Stimulated activated CD4-positive, alpha-beta T cell treated with anti-CD3 and anti-CD28 coated beads, TNF-alpha, amount 100 ng/mL, for 48 hours (primary cell): ENCODE data around the gene IFT81.
"Not testable (repeated sequence)": the region's sequence is repeated elsewhere in the genome, so short reads cannot be mapped to it uniquely, and the experiment has no call there.

Experiments
- DNase-seq, 3 donors: peaks; one replicate each; pipeline ENCODE4 v3.0.0-alpha.2; 2020; ENCODE audit warnings: low read depth in 3 of 3

IFT81 gene, protein sequence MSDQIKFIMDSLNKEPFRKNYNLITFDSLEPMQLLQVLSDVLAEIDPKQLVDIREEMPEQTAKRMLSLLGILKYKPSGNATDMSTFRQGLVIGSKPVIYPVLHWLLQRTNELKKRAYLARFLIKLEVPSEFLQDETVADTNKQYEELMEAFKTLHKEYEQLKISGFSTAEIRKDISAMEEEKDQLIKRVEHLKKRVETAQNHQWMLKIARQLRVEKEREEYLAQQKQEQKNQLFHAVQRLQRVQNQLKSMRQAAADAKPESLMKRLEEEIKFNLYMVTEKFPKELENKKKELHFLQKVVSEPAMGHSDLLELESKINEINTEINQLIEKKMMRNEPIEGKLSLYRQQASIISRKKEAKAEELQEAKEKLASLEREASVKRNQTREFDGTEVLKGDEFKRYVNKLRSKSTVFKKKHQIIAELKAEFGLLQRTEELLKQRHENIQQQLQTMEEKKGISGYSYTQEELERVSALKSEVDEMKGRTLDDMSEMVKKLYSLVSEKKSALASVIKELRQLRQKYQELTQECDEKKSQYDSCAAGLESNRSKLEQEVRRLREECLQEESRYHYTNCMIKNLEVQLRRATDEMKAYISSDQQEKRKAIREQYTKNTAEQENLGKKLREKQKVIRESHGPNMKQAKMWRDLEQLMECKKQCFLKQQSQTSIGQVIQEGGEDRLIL

DNA sequence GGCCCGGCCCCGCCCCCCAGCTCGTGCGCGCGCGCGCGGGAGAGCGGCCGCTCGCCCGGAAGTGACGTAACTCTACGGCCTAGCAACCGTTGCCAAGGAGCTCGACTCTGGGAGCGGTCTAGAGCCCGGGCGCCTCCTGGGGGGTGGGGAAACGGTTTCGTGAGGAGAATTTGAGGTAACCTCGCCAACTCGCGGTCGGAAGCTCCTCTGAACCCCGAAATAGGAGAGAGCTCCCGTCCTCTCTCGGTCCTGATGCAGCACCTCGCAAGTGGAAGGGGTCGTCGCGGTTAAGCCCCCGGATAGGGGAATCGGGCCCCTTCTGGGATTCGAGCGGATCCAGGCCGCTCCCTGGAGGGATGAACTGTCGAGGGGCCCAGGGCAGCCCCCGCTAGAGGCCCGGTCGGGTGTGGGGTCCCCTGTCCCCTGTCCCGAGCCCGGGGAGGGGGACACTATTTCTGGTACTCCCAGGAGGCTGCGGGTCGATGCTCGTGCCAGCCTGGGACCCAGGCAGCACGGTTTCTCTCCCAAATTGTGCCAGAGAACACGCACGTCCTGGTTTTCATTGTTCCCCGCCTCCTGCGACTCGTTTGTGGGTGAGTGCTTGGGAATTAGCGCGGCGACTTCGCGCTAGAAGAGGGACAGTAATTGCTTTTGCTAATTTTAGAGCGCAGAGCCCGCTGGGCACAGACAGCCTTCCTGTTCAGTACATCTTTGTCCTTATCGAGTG, at the start of gene IFT81:
Gene IFT81 (plus strand): TSS at position 89 of the 727 bp plus-strand sequence. CDS start 3,024 bp downstream, outside the sequence.
- peak; percentile 90 to 96 (median 95) for DNase-seq

DNA sequence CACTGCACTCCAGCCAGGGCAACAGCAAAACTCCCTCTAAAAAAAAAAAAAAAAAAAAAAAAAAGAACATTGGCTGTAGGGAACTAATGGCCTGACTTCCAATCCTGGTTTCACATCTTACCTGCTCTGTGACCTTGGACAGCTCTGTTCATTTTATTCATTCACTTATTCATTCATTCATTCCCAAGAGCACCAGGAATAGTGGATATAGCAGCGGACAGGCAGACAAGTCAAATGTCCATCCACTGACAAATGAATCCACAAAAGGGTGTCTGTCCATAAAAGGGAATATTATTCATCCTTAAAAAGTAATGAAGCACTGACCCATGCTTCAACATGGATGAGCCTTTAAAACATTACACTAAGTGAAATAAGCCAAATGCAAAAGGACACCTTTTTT, 48.3 kb upstream of the IFT81 start:
- no peak for DNase-seq

DNA sequence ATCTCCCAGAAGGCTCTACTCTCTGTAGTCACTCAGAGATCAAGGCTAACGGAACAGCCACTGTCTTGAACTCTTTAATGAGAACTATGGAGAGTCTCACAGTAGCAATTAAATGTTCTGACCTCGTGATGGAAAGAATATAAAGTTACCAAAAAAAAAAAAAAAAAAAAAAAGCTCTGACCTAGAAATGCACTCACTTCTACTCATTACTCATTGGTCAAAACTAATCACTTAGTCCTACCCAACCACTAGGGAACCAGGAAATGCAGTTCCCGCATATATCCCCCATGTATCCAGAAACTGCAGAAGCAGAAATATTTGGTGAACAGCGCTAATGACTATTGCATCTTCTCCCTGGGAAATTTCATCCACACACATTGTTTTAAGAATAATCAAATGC, 46.4 kb upstream of the IFT81 start:
- DNase-seq = no peak

DNA sequence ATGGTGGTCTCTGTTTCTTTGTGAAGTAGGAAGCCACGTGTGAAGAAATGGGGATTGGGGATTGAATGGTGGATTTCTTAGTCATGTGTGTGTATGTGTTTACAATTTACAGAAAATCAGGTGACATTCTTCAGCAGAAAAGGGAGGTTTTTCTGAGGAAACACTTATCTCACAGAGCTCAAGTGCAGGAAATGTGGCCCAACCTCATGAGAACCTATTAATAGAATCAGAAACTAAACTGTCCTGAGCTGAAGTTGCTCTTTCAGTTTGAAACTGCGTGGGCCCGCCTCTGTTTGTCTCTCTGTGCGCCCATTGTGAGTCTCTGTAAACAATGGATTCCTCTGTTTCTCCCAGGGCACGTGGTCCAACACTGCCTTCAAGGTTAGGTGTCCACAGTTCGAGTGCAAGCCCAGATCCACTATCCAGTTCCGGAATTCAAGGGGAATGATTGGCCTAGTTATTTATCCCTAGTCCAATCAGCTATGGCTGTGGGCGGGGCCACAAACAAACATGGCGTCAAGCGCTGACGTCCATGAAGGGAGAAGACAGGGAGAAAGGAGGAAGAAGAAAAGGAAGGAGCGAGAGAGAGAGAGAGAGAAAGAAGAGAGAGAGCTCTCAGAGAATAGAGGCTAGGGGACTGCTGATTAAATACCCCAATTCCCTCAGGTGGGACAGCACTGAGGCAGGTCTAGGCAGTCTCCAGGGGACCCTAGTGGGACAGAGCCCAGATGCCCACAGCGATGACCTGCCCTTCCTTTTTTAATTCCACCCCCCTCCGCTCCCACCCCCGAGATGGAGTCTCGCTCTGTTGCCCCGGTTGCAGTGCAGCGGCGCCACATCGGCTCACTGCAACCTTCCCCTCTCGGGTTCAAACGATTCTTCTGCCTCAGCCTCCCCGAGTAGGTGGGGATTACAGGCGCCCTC, 44.4 kb upstream of the IFT81 start:
- DNase-seq = peak; percentile 51 to 62 (median 60)

DNA sequence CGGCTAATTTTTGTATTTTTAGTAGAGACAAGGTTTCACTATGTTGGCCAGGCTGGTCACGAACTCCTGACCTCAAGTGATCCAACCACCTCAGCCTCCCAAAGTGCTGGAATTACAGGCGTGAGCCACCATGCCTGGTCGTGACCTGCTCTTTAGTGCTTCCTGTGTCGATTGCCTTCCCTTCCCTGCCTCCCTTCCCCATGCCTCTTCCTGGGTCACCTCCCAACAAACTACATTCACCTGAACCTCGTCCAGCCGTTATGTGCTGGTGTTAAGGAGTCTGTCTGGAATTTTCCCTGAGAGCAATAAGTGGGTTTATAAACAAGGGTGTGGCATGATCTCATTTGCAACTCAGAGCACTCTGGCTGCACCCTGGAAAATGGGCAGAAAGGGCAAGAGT, 43.7 kb upstream of the IFT81 start:
- DNase-seq = no peak

DNA sequence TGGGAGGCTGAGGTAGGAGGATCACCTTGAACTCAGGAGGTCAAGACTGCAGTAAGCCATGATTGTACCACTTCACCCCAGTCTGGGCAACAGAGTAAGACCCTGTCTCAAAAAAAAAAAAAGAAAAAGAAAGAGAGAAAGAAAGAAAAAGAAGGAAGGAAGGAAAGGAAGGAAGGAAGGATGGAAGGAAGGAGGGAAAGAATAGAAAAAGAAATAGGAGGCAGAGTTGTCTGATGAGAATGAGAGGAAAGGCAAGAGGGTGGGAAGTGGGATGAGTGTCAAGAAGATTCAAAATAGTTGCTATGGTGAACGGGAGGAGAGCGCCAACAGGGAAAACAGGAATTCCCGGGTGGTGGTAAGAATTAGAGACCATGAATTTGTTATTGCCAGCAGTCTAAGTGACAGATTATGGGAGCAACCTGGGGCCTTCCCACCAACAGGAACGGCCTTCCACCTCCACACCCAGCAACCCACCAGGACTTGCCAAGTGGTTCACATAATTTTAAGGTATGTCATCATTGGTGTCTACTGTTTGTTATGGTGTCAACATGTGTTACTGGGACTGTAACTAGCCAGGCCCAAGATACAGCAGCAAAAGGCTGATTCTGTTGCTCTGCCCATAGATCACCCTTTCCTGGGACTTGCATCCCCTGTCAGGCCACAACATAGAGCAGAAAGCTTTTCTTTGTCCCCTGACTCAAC, 39.7 kb upstream of the IFT81 start:
- no peak for DNase-seq

DNA sequence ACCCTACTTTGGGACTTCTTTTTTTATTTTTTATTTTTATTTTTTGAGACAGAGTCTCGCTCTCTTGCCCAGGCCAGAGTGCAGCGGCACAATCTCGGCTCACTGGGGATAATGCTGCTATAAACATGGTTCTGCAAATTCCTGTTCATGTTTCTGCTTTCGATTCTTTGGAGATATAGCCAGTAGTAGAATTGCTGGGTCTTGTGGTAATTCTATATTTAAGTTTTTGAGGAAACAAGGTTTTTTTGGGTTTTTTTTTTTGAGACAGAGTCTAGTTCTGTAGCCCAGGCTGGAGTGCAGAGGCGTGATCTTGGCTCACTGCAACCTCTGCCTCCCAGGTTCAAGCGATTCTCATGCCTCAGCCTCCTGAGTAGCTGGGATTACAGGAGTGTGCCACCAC, 35.9 kb upstream of the IFT81 start:
- DNase-seq = not testable (repeated sequence)

DNA sequence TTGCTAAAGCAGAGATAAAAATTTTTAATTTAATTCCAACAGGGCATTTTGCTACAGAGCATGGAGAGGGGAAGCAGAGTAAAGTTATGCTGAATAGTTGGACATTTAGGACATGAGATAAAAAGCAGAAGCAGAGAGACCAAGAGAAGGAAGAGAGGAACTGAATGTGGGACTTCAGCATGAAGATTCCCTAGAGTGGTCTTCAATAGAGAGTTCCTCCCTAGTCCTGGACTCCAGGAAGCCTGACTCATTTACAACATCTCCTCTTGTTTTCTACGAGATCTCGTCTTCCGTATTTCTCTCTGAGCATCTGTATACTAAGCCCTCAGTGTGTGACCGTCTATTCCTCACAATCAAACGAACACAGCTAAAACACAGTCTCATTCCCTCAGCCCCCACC, 35.2 kb upstream of the IFT81 start:
- no peak for DNase-seq

DNA sequence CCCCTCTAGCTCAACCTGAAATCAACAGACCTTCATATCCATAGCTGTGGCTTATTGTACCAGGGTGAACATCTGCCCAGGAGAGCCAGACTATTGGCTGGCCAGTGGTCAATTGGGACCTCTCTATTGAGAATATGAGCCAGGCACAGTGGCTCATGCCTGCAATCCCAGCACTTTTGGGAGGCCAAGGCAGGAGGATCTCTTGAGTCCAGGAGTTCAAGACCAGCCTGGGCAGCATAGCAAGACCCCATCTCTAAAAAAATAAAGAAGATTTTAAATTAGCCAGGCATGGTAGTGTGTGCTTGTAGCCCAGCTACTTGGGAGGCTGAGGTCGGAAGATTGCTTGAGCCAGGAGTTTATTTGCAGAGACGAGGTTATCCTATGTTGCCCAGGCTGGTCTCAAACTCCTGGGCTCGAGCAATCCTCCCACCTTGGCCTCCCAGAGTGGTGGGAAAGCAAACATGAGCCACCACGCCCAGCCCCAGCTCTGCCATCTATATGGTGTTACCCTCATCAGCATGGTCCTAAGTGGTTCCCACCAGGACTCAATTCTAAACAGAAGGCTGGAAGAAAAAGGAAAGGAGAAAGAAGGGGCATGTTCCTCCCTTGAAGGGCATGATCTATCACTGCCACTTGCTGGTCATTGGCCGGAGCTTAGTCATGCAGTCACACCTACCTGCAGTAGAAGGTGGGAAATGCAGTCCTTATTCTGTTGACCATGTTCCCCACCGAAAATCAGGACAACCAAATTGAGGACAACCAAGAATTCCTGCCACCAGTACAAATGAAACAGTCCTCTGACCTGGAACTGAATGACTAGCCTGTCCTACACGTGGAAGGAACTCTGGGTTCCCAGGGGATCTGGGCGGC, 33.7 kb upstream of the IFT81 start:
- DNase-seq = no peak

DNA sequence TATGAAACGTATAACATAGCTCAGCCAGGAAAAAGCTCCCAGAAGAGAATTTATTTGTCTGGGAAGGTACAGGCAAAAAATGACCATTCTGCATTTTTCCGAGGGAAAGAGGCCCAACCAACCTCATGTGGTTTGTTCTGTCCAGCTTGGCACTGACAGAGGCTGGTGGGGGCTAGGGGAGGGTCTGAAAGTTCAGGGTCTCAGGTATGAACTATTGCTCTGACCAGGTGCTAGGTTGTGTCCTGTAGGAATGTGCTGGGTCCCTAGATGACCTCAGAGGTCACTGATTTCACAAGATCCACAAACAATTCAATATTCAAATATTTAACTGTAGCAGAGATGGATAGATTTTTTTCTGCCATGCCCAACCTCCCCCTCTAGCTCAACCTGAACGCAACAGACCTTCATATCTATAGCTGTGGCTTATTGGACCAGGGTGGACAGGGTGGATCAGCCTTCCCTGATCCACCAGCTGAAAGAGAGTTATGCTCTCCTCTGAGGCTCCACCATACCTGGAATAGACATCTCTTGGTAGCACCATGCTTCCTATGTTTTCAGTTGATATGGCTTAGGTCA, 32.9 kb upstream of the IFT81 start:
- no peak for DNase-seq

DNA sequence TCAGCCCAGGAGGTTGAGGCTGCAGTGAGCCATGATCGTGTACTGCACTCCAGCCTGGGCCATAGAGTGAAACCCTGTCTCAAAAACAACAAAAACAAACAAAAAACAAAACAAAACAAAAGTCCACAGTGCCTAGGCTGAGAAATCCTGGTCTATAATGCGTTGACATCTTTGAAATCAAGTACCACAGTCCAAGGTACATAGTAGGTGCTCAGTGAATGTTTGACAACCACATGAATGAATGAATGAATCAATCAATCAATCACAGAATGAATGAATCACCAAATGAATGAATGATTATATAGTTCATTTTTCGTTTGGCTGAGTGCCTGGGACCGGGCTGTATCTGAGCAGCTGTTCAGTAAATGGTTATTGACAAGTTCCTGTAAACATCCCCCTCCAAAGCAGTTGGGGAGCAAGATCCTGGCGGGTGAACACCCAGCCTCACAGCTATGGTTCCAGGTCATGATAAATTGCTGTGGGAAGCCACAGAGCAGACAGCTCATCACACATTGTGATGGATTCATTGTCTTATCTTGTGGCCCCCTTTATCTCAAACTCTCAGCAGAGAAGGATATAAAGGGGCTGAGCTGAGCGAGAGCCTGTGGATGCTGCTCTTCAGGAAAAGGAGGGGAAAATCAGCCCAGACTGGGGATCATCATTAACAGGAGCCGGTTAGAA, 30.4 kb upstream of the IFT81 start:
- no peak for DNase-seq

DNA sequence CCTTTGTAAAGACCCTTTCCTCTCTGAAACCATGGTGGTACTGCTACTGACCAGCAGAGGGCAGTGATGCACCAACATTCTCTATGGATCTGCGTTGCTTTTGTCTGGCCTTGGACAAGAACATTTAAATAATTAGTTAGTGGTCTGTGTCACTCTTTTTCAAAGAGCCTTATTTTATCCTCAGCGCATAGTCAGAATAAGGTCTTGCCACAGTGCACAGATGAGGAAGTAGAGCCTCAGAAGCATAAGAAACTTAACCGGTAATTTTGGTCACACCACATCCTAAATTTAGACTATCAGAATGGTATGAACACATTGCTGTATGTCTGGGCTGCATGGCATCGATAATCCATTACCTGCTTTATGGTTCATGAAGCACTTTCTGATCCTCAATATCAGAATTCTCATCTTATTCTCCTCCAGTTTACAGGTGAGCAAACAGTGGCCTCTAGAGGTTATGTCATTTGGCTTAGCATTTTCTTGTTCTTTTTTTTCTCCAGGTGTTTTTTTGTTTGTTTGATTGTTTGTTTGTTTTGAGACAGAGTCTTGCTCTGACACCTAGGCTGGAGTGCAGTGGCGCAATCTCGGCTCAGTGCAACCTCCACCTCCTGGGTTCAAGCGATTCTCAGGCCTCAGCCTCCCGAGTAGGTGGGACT, 23.7 kb upstream of the IFT81 start:
- DNase-seq = peak; percentile 30 to 36 (median 32)

DNA sequence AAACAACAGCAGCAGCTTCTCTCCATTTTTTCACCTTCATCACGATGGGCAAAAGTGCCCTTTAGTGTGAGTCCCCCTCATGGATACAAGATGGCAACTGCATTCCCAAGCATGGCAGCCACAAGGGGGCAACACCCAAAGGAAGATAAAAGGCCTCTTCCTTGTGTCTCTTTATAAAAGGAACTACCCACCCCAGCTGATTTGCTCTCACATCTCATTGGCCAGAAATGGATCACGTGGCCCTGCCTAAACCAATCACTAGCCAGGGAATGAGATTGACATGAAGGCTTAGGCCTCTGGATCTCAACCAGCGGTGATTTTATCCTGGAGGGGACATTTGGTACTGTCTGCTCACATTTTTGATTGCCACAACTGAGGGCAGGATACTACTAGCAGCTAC, 21.9 kb upstream of the IFT81 start:
- peak; percentile 20 to 38 (median 25) for DNase-seq

DNA sequence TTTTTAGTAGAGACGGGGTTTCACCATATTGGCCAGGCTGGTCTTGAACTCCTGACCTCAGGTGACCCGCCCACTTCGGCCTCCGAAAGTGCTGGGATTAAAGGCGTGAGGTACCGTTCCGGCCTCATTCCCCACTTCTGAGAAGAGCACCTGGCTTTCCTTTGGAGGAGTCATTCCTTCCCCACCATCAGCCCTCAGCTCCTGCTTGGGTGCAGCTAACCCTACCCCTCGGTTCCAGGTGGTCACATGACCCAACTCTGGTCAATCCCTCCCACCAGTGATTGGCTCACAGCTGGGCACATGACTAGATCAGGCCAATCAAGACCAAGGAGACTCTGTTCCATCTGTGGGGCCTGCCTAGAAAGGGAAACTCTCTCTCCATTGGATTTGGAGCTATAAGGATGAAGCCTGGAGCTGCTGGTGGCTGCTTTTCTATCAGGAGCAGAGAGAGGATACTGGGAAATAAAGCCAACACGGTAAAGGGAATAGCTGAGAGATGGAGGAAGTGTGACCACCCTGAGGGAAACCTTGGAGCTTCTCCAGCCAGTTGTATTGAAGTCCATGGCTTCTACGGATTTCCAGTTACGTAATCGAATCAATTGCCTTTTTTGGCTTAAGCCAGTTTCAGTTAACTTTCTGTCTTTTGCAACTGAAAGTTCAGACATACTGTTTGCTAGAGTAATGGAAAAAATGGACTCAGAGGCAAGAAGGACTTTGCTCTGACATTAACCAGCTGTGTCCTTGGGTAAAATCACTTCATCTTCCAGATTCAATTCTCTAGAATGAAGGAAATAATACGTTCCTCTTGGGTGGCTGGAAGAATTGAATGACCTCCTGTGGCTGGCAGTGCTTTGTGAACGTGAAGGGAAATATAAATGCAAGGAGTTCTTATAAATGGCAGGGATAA, 19.7 kb upstream of the IFT81 start:
- DNase-seq = no peak

DNA sequence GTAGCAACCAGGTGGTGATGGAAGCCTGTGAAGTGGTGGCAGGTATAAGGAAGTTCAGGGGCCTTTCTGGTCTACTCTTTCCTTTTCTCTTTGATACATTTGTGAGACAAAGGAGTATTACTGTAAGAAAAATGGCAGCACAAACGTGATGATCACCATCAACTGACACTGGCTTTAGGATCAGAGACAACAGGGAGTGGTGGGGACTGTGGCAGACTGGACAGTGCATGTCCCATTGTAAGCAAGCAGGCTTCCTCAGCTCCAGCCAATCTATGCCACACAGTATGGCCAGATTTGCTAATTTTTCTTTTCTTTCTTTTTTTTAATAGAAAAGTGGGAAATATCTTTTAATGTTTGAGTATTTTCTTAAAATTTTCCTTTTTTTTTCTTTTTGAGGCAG, 19.0 kb upstream of the IFT81 start:
- DNase-seq = no peak

DNA sequence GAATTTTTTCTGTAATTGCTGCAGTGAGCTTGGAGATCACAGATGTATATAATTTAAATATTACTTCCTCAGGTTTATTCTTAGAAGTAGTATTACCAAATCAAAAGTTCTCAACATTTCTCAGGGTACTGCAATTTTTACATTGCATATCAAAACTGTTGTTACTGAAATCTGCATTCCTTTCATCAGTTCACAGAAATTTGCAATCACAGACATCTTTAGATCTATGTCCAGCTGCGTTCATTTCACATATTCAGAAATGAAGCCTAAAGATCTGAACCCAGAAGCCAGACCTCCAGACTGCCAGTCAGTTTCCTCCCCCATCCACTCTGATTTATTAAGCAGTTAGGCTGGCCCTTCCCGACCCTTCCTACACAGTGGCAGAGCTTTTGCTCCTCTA, 18.2 kb upstream of the IFT81 start:
- no peak for DNase-seq
